ENCODE results near the gene PLRG1. TPM values are rescaled to one million over a fixed set of nuclear protein-coding genes. Genes with fewer than 3 reads are reported as not detected.

PLRG1 gene
- total RNA-seq, 2 experiments from 2014 or later, result 41.7 to 104 TPM

- intact Hi-C loops (cut with micrococcal nuclease; ENCODE audit: unreplicated experiment), result no loop called here
- Histone ChIP-seq H4K20me1 (ENCODE audit: insufficient read depth, low read length) (no peaks in the 10 kb centered on the region), H2AFZ (ENCODE audit: low read length) (no peak overlapping the region), H3K9me2 (ENCODE audit: insufficient read depth, low read length) (no peaks in the 10 kb centered on the region), H3K4me2 (ENCODE audit: low read length) (no peak overlapping the region), H3K79me2 (ENCODE audit: insufficient read depth, low read depth, low read length) (no peaks in the 10 kb centered on the region), H3K36me3 (ENCODE audit: insufficient read depth, low read length) (no peaks in the 10 kb centered on the region), H3K4me3 (ENCODE audit: low read depth, low read length, poor library complexity, severe bottlenecking) (no peak overlapping the region), H3K9me3 (ENCODE audit: low read length) (no peaks in the 10 kb centered on the region), H3K27ac (ENCODE audit: low read depth, low read length, poor library complexity, severe bottlenecking) (no peak overlapping the region), H3K4me1 (ENCODE audit: insufficient read depth, low read length, poor library complexity, severe bottlenecking) (no peaks in the 10 kb centered on the region)
- no peak for DNase-seq (ENCODE audit: low spot score)
- ChIA-PET CTCF (ENCODE audit: unreplicated experiment) (no interaction called here), POLR2A (no interaction called here)
- TF ChIP-seq CTCF (conservative IDR thresholded peaks at IDR 0.05; ENCODE audit: low read length), result no peak
- no peak for TF ChIP-seq EZH2phosphoT487 (IDR thresholded peaks at IDR 0.05; ENCODE audit: borderline replicate concordance, low read depth, low read length)
- no TSS peak for BruUV-seq (replicated peaks)
Observed at GRCh38 chr4:154589296-154590197, 39.3 kb upstream of the PLRG1 start.

- intact Hi-C loops (cut with micrococcal nuclease; ENCODE audit: unreplicated experiment), result no loop called here
Observed at GRCh38 chr4:154588198-154588597, 38.0 kb upstream of the PLRG1 start.

More at GRCh38 chr4:154588198-154588597, 38.0 kb upstream of the PLRG1 start:
- Histone ChIP-seq H4K20me1 (ENCODE audit: insufficient read depth, low read length) (no peaks in the 10 kb centered on the region), H3K4me2 (ENCODE audit: low read length) (no peak overlapping the region), H3K79me2 (ENCODE audit: insufficient read depth, low read depth, low read length) (no peaks in the 10 kb centered on the region), H3K4me1 (ENCODE audit: insufficient read depth, low read length, poor library complexity, severe bottlenecking) (no peaks in the 10 kb centered on the region), H3K36me3 (ENCODE audit: insufficient read depth, low read length) (no peaks in the 10 kb centered on the region), H3K9me3 (ENCODE audit: low read length) (no peaks in the 10 kb centered on the region), H3K27ac (ENCODE audit: low read depth, low read length, poor library complexity, severe bottlenecking) (no peak overlapping the region), H2AFZ (ENCODE audit: low read length) (no peak overlapping the region), H3K4me3 (ENCODE audit: low read depth, low read length, poor library complexity, severe bottlenecking) (no peak overlapping the region), H3K9me2 (ENCODE audit: insufficient read depth, low read length) (no peaks in the 10 kb centered on the region)
- ChIA-PET POLR2A (interaction anchor here (0.7 to 1.5 kb wide), 4 partner anchors 10 to 26 kb away, joined by 3 to 7 read pairs (median 4); no protein-coding TSS in a partner anchor), CTCF (ENCODE audit: unreplicated experiment) (no interaction called here)
- no peak for DNase-seq (ENCODE audit: low spot score)
- no TSS peak for BruUV-seq (replicated peaks)
- TF ChIP-seq EZH2phosphoT487 (IDR thresholded peaks at IDR 0.05; ENCODE audit: borderline replicate concordance, low read depth, low read length) (no peak), CTCF (conservative IDR thresholded peaks at IDR 0.05; ENCODE audit: low read length) (no peak)

All from OCI-LY7 (cell line).